GM20000 (cell line): ENCODE data around the gene FETUB.
A peak's percentile ranks its signal among the peaks of the same experiment; 100 is the strongest.

Source experiments
- DNase-seq: peaks from one replicate; pipeline ENCODE4 v3.0.0; 2012; ENCODE audit warnings: low spot score
- TF ChIP-seq, protein P1 (sequence below): IDR thresholded peaks from 2 replicates; pipeline ENCODE4 v1.5.1; 2012; ENCODE audit warnings: mild to moderate bottlenecking, control low read depth; ENCODE audit errors: extremely low read depth, missing control alignments

Gene FETUB

GRCh38 chr3:186605561-186606545 is 34.3 kb upstream of the FETUB start:
- no peak for DNase-seq
- TF ChIP-seq, protein P1, sequence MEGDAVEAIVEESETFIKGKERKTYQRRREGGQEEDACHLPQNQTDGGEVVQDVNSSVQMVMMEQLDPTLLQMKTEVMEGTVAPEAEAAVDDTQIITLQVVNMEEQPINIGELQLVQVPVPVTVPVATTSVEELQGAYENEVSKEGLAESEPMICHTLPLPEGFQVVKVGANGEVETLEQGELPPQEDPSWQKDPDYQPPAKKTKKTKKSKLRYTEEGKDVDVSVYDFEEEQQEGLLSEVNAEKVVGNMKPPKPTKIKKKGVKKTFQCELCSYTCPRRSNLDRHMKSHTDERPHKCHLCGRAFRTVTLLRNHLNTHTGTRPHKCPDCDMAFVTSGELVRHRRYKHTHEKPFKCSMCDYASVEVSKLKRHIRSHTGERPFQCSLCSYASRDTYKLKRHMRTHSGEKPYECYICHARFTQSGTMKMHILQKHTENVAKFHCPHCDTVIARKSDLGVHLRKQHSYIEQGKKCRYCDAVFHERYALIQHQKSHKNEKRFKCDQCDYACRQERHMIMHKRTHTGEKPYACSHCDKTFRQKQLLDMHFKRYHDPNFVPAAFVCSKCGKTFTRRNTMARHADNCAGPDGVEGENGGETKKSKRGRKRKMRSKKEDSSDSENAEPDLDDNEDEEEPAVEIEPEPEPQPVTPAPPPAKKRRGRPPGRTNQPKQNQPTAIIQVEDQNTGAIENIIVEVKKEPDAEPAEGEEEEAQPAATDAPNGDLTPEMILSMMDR, result no peak

GRCh38 chr3:186608624-186609215 is 31.5 kb upstream of the FETUB start:
- TF ChIP-seq, protein P1, result no peak
- no peak for DNase-seq

GRCh38 chr3:186609247-186609868 is 30.8 kb upstream of the FETUB start:
- TF ChIP-seq, protein P1, result peak; percentile 6
- peak; percentile 33 for DNase-seq

DNA sequence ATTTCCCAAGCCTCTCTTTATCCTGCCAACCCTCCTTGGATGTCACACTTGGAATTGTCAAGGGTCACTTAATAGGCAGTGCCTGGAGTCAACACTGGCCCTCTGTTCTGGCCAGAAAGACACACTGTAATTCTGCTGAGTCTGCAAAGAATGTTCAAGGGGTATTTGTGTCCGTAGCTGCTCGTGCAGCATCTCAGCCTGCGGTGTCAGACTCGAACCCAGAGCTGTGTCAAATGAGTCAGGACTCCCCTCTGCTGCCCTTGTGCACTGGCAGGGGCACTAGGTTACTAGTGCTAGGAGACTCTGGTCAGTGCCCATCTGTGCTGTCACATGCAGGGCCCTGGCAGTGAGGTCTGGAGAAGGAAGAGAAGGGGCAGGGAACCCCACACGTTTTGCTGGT is 28.1 kb upstream of the FETUB start:
- DNase-seq, result no peak
- TF ChIP-seq, protein P1, result no peak

GRCh38 chr3:186612721-186613636 is 27.2 kb upstream of the FETUB start, which contains the start of gene AHSG:
TSS of gene AHSG (plus strand) at chr3:186613060. CDS start at chr3:186613142, 82 bp downstream.
- TF ChIP-seq, protein P1, result no peak

GRCh38 chr3:186613637-186614265 is 26.4 kb upstream of the FETUB start:
- TF ChIP-seq, protein P1, result no peak
- DNase-seq, result no peak

More at GRCh38 chr3:186612721-186613636, 27.2 kb upstream of the FETUB start, which contains the start of gene AHSG:
- no peak for DNase-seq
